Measurements from ENCODE around the gene CFAP20DC. TPM values are rescaled to one million over a fixed set of nuclear protein-coding genes. Genes with fewer than 3 reads are reported as not detected.

Gene CFAP20DC
- total and polyA plus RNA-seq, 2 of the 13 experiments (the other 11 are each of a cell fraction or from before 2014, with no cell fraction given), result not detected

- Histone ChIP-seq H3K9ac (ENCODE audit: insufficient read depth, low read depth, low read length) (no peak overlapping the region), H3K36me3 (replicated peaks in 1 of 2; ENCODE audit: control insufficient read depth in 1 of 2, insufficient read depth in 2 of 2, low read length in 2 of 2) (no peaks in the 10 kb centered on the region), H3K4me1 (ENCODE audit: insufficient read depth, low read length) (no peaks in the 10 kb centered on the region), H4K20me1 (ENCODE audit: insufficient read depth, low read length) (no peaks in the 10 kb centered on the region), H3K27me3 (ENCODE audit: control insufficient read depth in 1 of 2, insufficient read depth in 2 of 2, low read length in 2 of 2) (no peaks in the 10 kb centered on the region), H3K4me3 (replicated peaks in 1 of 3; ENCODE audit: insufficient read depth in 1 of 3, low read depth in 2 of 3, low read length in 3 of 3) (no peak overlapping the region), H3K4me2 (ENCODE audit: low read depth, low read length) (no peak overlapping the region), H3K27ac (ENCODE audit: extremely low read length, insufficient read depth, low read length) (no peak overlapping the region), H3K9me3 (ENCODE audit: low read length) (no peaks in the 10 kb centered on the region), H2AFZ (ENCODE audit: low read length) (no peak overlapping the region), H3K79me2 (ENCODE audit: insufficient read depth, low read length) (no peaks in the 10 kb centered on the region)
- ChIA-PET CTCF (ENCODE audit: low intra/inter-chr PET ratio, low total read pairs) (no interaction called here), POLR2A (no interaction called here)
- BruUV-seq (replicated peaks), result no TSS peak
- DNase-seq (ENCODE audit: low spot score), result no peak
- in situ Hi-C loops (cut with HindIII; ENCODE audit: extremely low pct_ligation_motif_present, low pct_unique_long_range_greater_than_20kb) (no loop called here), intact Hi-C loops (cut with micrococcal nuclease; ENCODE audit: unreplicated experiment) (no loop called here)
- FAIRE-seq, result no peak
- no peak for ATAC-seq
- WGBS (ENCODE audit: low lambda C conversion rate), result 13% methylated on average over 3 of the region's 3 CpGs
- TF ChIP-seq MAFK (conservative IDR thresholded peaks at IDR 0.05 in 1 of 2, IDR thresholded peaks at IDR 0.05 in 1 of 2; ENCODE audit: low read length in 2 of 2) (peak; percentile 92 to 96), MAFF (IDR thresholded peaks at IDR 0.05; ENCODE audit: low read depth, low read length) (peak; percentile 93), ZNF639 (CRISPR knock-in tag; conservative IDR thresholded peaks at IDR 0.05) (no peak), CENPT (CRISPR knock-in tag; IDR thresholded peaks at IDR 0.05; ENCODE audit: low read depth) (no peak)
These were observed 26.2 kb downstream of the CFAP20DC start for GRCh38 chr3:59023612-59024011.

GRCh38 chr3:59017617-59017984 is 32.2 kb downstream of the CFAP20DC start:
- no peak overlapping the region for H3K27ac ChIP-seq (ENCODE audit: extremely low read length, insufficient read depth, low read length)
- no peak overlapping the region for H3K4me2 ChIP-seq (ENCODE audit: low read depth, low read length)
- DNase-seq (ENCODE audit: low spot score), result no peak
- H3K79me2 ChIP-seq (ENCODE audit: insufficient read depth, low read length), result no peaks in the 10 kb centered on the region
- no peak for ATAC-seq
- H2AFZ ChIP-seq (ENCODE audit: low read length), result no peak overlapping the region
- no peaks in the 10 kb centered on the region; a peak in 1 of 5 replicates for H3K27me3 ChIP-seq (ENCODE audit: control insufficient read depth in 1 of 2, insufficient read depth in 2 of 2, low read length in 2 of 2)
- ChIA-PET POLR2A (no interaction called here), CTCF (ENCODE audit: low intra/inter-chr PET ratio, low total read pairs) (no interaction called here)
- H3K9ac ChIP-seq (ENCODE audit: insufficient read depth, low read depth, low read length), result no peak overlapping the region
- H3K36me3 ChIP-seq (replicated peaks in 1 of 2; ENCODE audit: control insufficient read depth in 1 of 2, insufficient read depth in 2 of 2, low read length in 2 of 2), result no peaks in the 10 kb centered on the region
- no peaks in the 10 kb centered on the region for H3K9me3 ChIP-seq (ENCODE audit: low read length)
- WGBS (ENCODE audit: low lambda C conversion rate), result 0% methylated on average over 2 of the region's 2 CpGs
- H4K20me1 ChIP-seq (ENCODE audit: insufficient read depth, low read length), result no peaks in the 10 kb centered on the region
- intact Hi-C loops (cut with micrococcal nuclease; ENCODE audit: unreplicated experiment) (no loop called here), in situ Hi-C loops (cut with HindIII; ENCODE audit: extremely low pct_ligation_motif_present, low pct_unique_long_range_greater_than_20kb) (no loop called here)
- no peak overlapping the region for H3K4me3 ChIP-seq (replicated peaks in 1 of 3; ENCODE audit: insufficient read depth in 1 of 3, low read depth in 2 of 3, low read length in 3 of 3)
- H3K4me1 ChIP-seq (ENCODE audit: insufficient read depth, low read length), result no peaks in the 10 kb centered on the region
- no peak for FAIRE-seq
- BruUV-seq (replicated peaks), result no TSS peak
- no peak for TF ChIP-seq ZNF773 (CRISPR knock-in tag; IDR thresholded peaks at IDR 0.05; ENCODE audit: borderline replicate concordance)
- TF ChIP-seq ZUFSP (CRISPR knock-in tag; IDR thresholded peaks at IDR 0.05; ENCODE audit: borderline replicate concordance), result no peak
- no peak for TF ChIP-seq ZNF232 (CRISPR knock-in tag; IDR thresholded peaks at IDR 0.05; ENCODE audit: borderline replicate concordance)
- no peak for TF ChIP-seq PAXIP1 (CRISPR knock-in tag; conservative IDR thresholded peaks at IDR 0.05)
- no peak for TF ChIP-seq ZNF276 (CRISPR knock-in tag; IDR thresholded peaks at IDR 0.05; ENCODE audit: low read depth)
- TF ChIP-seq ZBTB21 (CRISPR knock-in tag; IDR thresholded peaks at IDR 0.05), result no peak

Data from HepG2 (cell line).